Astrocyte of the hippocampus (primary cell): Measurements from ENCODE around the gene SIGLEC1.

Experiments used
- DNase-seq: peaks from one replicate; pipeline ENCODE4 v3.0.0; 2011; ENCODE audit warnings: low read depth, low spot score

The SIGLEC1 gene

GRCh38 chr20:3728876-3729275 is 16.5 kb upstream of the SIGLEC1 start:
- no peak for DNase-seq

- no peak for DNase-seq
These were observed 16.0 kb upstream of the SIGLEC1 start for GRCh38 chr20:3728354-3728753.

GRCh38 chr20:3727401-3728021 is 15.1 kb upstream of the SIGLEC1 start:
- DNase-seq: peak; percentile 45

GRCh38 chr20:3724356-3724755 is 12.0 kb upstream of the SIGLEC1 start:
- DNase-seq: no peak

GRCh38 chr20:3723284-3723683 is 10.9 kb upstream of the SIGLEC1 start:
- no peak for DNase-seq

GRCh38 chr20:3721912-3722311 is 9.5 kb upstream of the SIGLEC1 start:
- DNase-seq: no peak

GRCh38 chr20:3720626-3721025 is 8.2 kb upstream of the SIGLEC1 start:
- no peak for DNase-seq

GRCh38 chr20:3720068-3720467 is 7.7 kb upstream of the SIGLEC1 start:
- DNase-seq: no peak

GRCh38 chr20:3719046-3719445 is 6.6 kb upstream of the SIGLEC1 start:
- DNase-seq: no peak

- DNase-seq: peak; percentile 65
These were observed 3.9 kb upstream of the SIGLEC1 start for GRCh38 chr20:3716195-3716834.

- no peak for DNase-seq
These were observed 1.7 kb upstream of the SIGLEC1 start for GRCh38 chr20:3714092-3714491.

GRCh38 chr20:3711484-3711941 is 887 bp downstream of the SIGLEC1 start:
- no peak for DNase-seq

- DNase-seq: peak; percentile 79
These were observed 1.5 kb downstream of the SIGLEC1 start for GRCh38 chr20:3710703-3711483.

GRCh38 chr20:3710011-3710466 is 2.4 kb downstream of the SIGLEC1 start:
- no peak for DNase-seq

- DNase-seq: no peak
These were observed 4.9 kb downstream of the SIGLEC1 start for GRCh38 chr20:3707508-3707899.

- peak; percentile 66 for DNase-seq
These were observed 5.5 kb downstream of the SIGLEC1 start for GRCh38 chr20:3706774-3707507.

GRCh38 chr20:3705970-3706739 is 6.2 kb downstream of the SIGLEC1 start:
- no peak for DNase-seq

GRCh38 chr20:3705491-3705969 is 6.9 kb downstream of the SIGLEC1 start:
- DNase-seq: no peak

GRCh38 chr20:3704087-3704486 is 8.3 kb downstream of the SIGLEC1 start:
- DNase-seq: no peak

- DNase-seq: no peak
These were observed 9.6 kb downstream of the SIGLEC1 start for GRCh38 chr20:3702611-3703391.
